Psoas muscle (tissue), 8 donors: ENCODE data around the gene ADA. TPM values are rescaled to one million over a fixed set of nuclear protein-coding genes. Genes with fewer than 3 reads are reported as not detected.

Experiments
- ATAC-seq, 4 donors: fragments of 200-7000 bp; cut with Tn5 transposase; one replicate each; pipeline ENCODE4 v1.9.1; 2020; ENCODE audit warnings: moderate library complexity in 3 of 4, mild to moderate bottlenecking in 2 of 4
- DNase-seq, 2 donors: peaks; one replicate each; pipeline ENCODE4 v3.0.0-alpha.2; 2020
- H3K27ac ChIP-seq: fragments of 200-600 bp; one replicate; pipeline ENCODE4 v1.8.0; 2022
- H3K27me3 ChIP-seq, 3 donors: fragments of 200-600 bp in 1 of 3; one replicate each; pipeline versions ENCODE4 v1.6.1 to v1.8.0; 2013 to 2022; ENCODE audit warnings: low read length in 2 of 3, mild to moderate bottlenecking in 2 of 3, moderate library complexity in 1 of 3; ENCODE audit not compliant: insufficient read depth in 3 of 3
- H3K36me3 ChIP-seq, 2 donors: fragments of 200-600 bp in 1 of 2; one replicate each; pipeline versions ENCODE4 v1.6.1 to v1.8.0; 2013 to 2022; ENCODE audit warnings: low read depth in 1 of 2, mild to moderate bottlenecking in 1 of 2, moderate library complexity in 1 of 2; ENCODE audit not compliant: insufficient read depth in 1 of 2
- H3K4me1 ChIP-seq: fragments of 200-600 bp; one replicate; pipeline ENCODE4 v1.8.0; 2022
- H3K4me3 ChIP-seq: fragments of 200-600 bp; one replicate; pipeline ENCODE4 v1.8.0; 2022; ENCODE audit warnings: mild to moderate bottlenecking
- H3K9me3 ChIP-seq: fragments of 200-600 bp; one replicate; pipeline ENCODE4 v1.8.0; 2022
- WGBS, 3 donors: extraction: QIAGEN DNeasy Blood & Tissue Kit; methylation state at CpG; one replicate each; pipeline versions ENCODE4 v1.1.6 to v1.1.7; 2013; 5-methylcytosine and 5-hydroxymethylcytosine counted together
- intact Hi-C, 2 donors: fragments of 100-400 bp; cut with DNase I; formaldehyde crosslinking; loops; one replicate each; pipeline versions ENCODE4 v1.11.0 to v1.14.2; 2022
- polyA plus RNA-seq, 3 donors: library from polyadenylated mRNA; stranded (reverse); fragments of 200-250 nt; gene quantifications; one replicate each; pipeline ENCODE4 v1.2.3, GENCODE V29; 2013
- total RNA-seq, 4 donors: library from RNA; stranded (reverse); fragmentation: NEBNext Ultra II Directional in 2 of 4; extraction: Animal tissue kit (Norgen Biotek cat#: 25700) in 2 of 4; gene quantifications; one replicate each; pipeline versions ENCODE4 v1.2.1 to v1.2.4, GENCODE V29; 2021 to 2023
- TF ChIP-seq, protein P1 (sequence below): fragments of 200-600 bp; IDR thresholded peaks from one replicate; pipeline ENCODE4 v1.8.0; 2022; ENCODE audit warnings: antibody characterized with exemption
- donor health status: healthy with polysubstance abuse.
- donor health status: DM: no; HTN: no; CAD: no; lungs with moderate emphysema.
- donor health status: Bipolar disorder and iron deficiency.
- donor health status: healthy.
- donor health status: DM: yes; HTN: yes; CAD: no.
- donor health status: DM: no; HTN: no; CAD: no.
- donor health status: DM: no; HTN: no; CAD: no.
- donor health status: DM: yes; HTN: yes; CAD: no.

The ADA gene
- total and polyA plus RNA-seq, 7 donors, result 3.3 to 5.8 (median 4.2) TPM

DNA sequence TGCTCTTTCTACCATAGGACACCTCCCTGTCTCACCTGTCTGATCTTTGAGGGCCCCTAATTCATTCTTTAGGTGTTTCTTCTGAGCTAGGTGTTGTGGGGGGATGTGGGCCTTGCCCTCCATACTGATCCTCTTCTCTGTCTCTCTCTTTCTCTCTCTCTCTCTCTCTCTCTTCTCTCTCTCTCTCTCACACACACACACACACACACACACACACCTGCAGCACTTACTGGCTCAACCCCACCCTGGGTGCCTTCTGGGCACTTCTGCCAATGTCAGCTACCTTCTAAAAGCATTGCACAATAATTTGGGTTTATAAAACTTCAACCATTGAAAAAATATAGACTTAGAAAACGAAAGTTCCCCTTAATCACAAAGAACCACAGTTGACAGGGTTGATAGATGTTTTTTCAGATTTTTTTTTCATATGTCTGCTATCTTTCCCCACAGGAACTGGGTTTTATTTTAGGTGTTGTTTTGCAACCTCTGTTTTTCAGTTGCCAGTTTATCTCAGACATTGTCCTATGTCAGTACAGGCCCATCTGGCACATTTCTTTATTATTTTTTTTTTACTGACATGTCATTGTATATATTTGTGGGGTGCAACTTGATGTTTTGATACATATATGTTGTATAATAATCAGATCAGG is 41.1 kb downstream of the ADA start:
- peak in 1 of 4 donors; percentile 0 for ATAC-seq

DNA sequence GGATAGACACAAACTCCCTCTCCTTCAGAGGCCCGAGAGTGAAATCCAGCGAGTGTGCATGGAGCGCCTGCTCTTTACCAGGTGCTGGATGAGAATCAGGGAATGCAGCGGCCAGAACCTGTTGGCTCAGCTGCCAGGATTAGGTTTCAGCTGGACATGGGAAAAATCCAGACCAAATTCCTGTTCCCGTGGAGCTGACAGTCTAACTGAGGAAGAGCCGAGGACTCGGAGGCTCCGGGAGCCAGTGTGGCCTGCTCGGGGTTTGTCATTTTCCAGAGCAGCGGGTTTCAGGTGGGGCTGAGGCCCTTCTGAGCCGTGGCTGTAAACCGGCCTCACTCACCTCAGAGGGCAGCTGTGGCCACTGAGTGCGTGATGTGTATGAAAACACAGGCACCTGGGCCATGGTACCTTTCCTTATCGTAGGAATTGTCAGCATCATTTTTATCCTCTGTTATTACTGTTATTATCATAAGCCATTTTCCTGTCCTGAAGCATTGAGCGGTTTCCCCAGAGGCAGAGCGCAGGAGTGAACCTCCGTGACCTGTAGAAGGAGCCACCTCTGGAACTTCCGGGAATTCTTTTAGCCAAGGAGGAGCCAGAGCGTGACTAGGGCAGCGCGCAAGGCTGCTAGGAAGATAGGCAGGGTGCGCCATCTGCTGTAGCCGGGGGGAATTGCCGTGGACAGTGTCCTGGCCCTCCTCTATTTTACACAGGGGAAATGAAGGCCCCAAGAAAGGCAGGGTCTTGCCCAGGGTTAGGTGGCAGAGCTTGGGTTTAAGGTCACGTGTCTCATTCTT is 41.8 kb downstream of the ADA start:
- Histone ChIP-seq H3K4me3 (peak overlapping the region; percentile 59), H3K36me3 (peaks cover 0 to 30% of the 10 kb centered on the region in 2 donors), H3K4me1 (peaks cover 44% of the 10 kb centered on the region)

More for the DNA sequence above, 41.1 kb downstream of the ADA start:
- WGBS, 3 donors, result 25 to 35% (median 32%) methylated on average over 1 of the region's 1 CpG
- peaks cover 51% of the 10 kb centered on the region for H3K4me1 ChIP-seq
- H3K27me3 ChIP-seq, result no peaks in the 10 kb centered on the region
- TF ChIP-seq, protein P1, sequence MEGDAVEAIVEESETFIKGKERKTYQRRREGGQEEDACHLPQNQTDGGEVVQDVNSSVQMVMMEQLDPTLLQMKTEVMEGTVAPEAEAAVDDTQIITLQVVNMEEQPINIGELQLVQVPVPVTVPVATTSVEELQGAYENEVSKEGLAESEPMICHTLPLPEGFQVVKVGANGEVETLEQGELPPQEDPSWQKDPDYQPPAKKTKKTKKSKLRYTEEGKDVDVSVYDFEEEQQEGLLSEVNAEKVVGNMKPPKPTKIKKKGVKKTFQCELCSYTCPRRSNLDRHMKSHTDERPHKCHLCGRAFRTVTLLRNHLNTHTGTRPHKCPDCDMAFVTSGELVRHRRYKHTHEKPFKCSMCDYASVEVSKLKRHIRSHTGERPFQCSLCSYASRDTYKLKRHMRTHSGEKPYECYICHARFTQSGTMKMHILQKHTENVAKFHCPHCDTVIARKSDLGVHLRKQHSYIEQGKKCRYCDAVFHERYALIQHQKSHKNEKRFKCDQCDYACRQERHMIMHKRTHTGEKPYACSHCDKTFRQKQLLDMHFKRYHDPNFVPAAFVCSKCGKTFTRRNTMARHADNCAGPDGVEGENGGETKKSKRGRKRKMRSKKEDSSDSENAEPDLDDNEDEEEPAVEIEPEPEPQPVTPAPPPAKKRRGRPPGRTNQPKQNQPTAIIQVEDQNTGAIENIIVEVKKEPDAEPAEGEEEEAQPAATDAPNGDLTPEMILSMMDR, result no peak
- H3K36me3 ChIP-seq, result peaks cover 0 to 38% of the 10 kb centered on the region in 2 donors
- DNase-seq, result no peak
- intact Hi-C loops, result loop anchor here (1.0 to 5.0 kb wide), 5 partner anchors 33 to 223 kb away; partner anchors contain the start of genes SERINC3 (in 1 of the 2) and TTPAL (in 1 of the 2)
- H3K27ac ChIP-seq, result peak overlapping the region; percentile 88
- H3K9me3 ChIP-seq, result no peaks in the 10 kb centered on the region
- H3K4me3 ChIP-seq, result no peak overlapping the region

DNA sequence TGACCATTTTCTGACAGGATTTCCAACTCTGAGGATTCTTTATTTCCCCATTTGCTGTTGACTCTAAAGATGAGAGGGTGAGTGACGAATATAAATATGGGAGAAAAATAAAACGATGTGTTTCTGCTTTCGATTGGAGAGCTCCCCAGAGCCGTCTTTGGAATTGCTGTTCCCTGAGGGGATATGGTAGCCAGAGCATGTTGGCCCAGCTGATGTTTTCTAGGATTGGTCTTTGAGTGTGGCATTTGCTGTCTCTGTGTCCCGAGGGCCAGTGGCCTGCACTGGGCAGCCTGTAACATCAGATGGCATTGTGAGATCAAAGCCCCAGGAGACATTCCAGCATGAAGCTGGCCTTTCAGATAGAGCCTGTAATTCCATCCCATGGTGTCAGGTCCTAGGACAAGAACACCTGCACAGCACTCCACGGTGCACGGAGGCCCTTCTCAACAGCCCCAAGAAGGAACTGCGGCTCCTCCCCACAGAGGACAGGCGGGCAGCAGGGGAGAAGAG is 42.4 kb downstream of the ADA start:
- no peaks in the 10 kb centered on the region for H3K27me3 ChIP-seq
- intact Hi-C loops, result loop anchor here in 1 of 2 donors (5.0 kb wide), 1 partner anchor 392 kb away; no protein-coding TSS in a partner anchor
- DNase-seq, result no peak
- peaks cover 45% of the 10 kb centered on the region for H3K4me1 ChIP-seq
- TF ChIP-seq, protein P1, result no peak
- no peaks in the 10 kb centered on the region for H3K9me3 ChIP-seq
- peak overlapping the region; percentile 59 for H3K4me3 ChIP-seq
- 7 to 19% (median 10%) methylated on average over 9 of the region's 9 CpGs for WGBS, 3 donors
- peak overlapping the region; percentile 88 for H3K27ac ChIP-seq
- H3K36me3 ChIP-seq, result peaks cover 0 to 24% of the 10 kb centered on the region in 2 donors
- ATAC-seq, result peak; percentile 38 to 62 (median 50)

More for the DNA sequence above, 41.8 kb downstream of the ADA start:
- ATAC-seq (peak; percentile 93 to 96 (median 93)), DNase-seq (peak; percentile 88 to 93)
- Histone ChIP-seq H3K27me3 (no peaks in the 10 kb centered on the region), H3K9me3 (no peaks in the 10 kb centered on the region), H3K27ac (peak overlapping the region; percentile 88)
- 5 to 9% (median 6%) methylated on average over 25 of the region's 25 CpGs for WGBS, 3 donors
- intact Hi-C loops, result loop anchor here (1.0 to 5.0 kb wide), 6 partner anchors 32 to 392 kb away; partner anchors contain the start of genes SERINC3 (in 1 of the 2) and TTPAL (in 1 of the 2)
- TF ChIP-seq, protein P1, result peak; percentile 96

GRCh38 chr20:44606725-44607441 is 44.6 kb downstream of the ADA start:
- WGBS, 3 donors, result 96 to 99% (median 96%) methylated on average over 5 of the region's 5 CpGs
- TF ChIP-seq, protein P1, result no peak
- H3K4me3 ChIP-seq, result no peak overlapping the region
- DNase-seq, result no peak
- H3K4me1 ChIP-seq, result peaks cover 60% of the 10 kb centered on the region
- intact Hi-C loops, result loop anchor here in 1 of 2 donors (5.0 kb wide), 1 partner anchor 390 kb away; no protein-coding TSS in a partner anchor
- H3K27me3 ChIP-seq, result no peaks in the 10 kb centered on the region
- no peaks in the 10 kb centered on the region for H3K9me3 ChIP-seq
- no peak for ATAC-seq
- H3K36me3 ChIP-seq, result peaks cover 0 to 16% of the 10 kb centered on the region in 2 donors
- H3K27ac ChIP-seq, result no peak overlapping the region
